ENCODE data around the gene DNAAF1. TPM values are rescaled to one million over a fixed set of nuclear protein-coding genes. Genes with fewer than 3 reads are reported as not detected.
A peak's percentile ranks its signal among the peaks of the same experiment; 100 is the strongest.

DNAAF1 gene
- 0.29 and 0.36 TPM in 2 replicates for total RNA-seq

GRCh38 chr16:84144859-84145639 lies at the start of gene DNAAF1, which contains the start of gene HSDL1:
Gene DNAAF1 (plus strand): TSS chr16:84145308. CDS start chr16:84145441, 133 bp downstream.
Gene HSDL1 (minus strand): TSS chr16:84145177. CDS start chr16:84131321, 13,856 bp downstream.
- Histone ChIP-seq H3K36me3 (ENCODE audit: insufficient read depth, low read length) (no peaks in the 10 kb centered on the region), H3K9me3 (ENCODE audit: low read depth, low read length) (no peaks in the 10 kb centered on the region), H2AFZ (ENCODE audit: low read length) (peak within 1 kb of the TSS; percentile 94), H3K4me1 (ENCODE audit: insufficient read depth, low read length) (peaks cover 4% of the 10 kb centered on the region), H3K79me2 (ENCODE audit: insufficient read depth, low read length) (peaks cover 39% of the 10 kb centered on the region), H3K4me3 (ENCODE audit: insufficient read depth, low read length) (peak within 1 kb of the TSS; percentile 90), H3K4me2 (ENCODE audit: insufficient read depth, low read length) (peak within 1 kb of the TSS; percentile 99), H3K27ac (ENCODE audit: low read depth, low read length) (peak within 1 kb of the TSS; percentile 2), H3K27me3 (ENCODE audit: insufficient read depth, low read length) (peaks cover 9% of the 10 kb centered on the region), H4K20me1 (ENCODE audit: insufficient read depth, low read length) (peaks cover 4% of the 10 kb centered on the region)
- peak; percentile 99 for DNase-seq (ENCODE audit: insufficient read length, low spot score, missing footprints)
- TF ChIP-seq CTCF (IDR thresholded peaks at IDR 0.05; ENCODE audit: extremely low read depth, low read depth, low read length): no peak

GRCh38 chr16:84095466-84095865 lies 49.6 kb upstream of the DNAAF1 start:
- H3K4me3 ChIP-seq (ENCODE audit: insufficient read depth, low read length): no peak overlapping the region
- no peaks in the 10 kb centered on the region for H3K27me3 ChIP-seq (ENCODE audit: insufficient read depth, low read length)
- H2AFZ ChIP-seq (ENCODE audit: low read length): no peak overlapping the region
- TF ChIP-seq CTCF (IDR thresholded peaks at IDR 0.05; ENCODE audit: extremely low read depth, low read depth, low read length): no peak
- no peaks in the 10 kb centered on the region for H3K9me3 ChIP-seq (ENCODE audit: low read depth, low read length)
- H3K36me3 ChIP-seq (ENCODE audit: insufficient read depth, low read length): peaks cover 55% of the 10 kb centered on the region
- H3K4me2 ChIP-seq (ENCODE audit: insufficient read depth, low read length): no peak overlapping the region
- no peak overlapping the region for H3K27ac ChIP-seq (ENCODE audit: low read depth, low read length)
- peaks cover 17% of the 10 kb centered on the region for H3K4me1 ChIP-seq (ENCODE audit: insufficient read depth, low read length)
- peaks cover 12% of the 10 kb centered on the region for H4K20me1 ChIP-seq (ENCODE audit: insufficient read depth, low read length)
- H3K79me2 ChIP-seq (ENCODE audit: insufficient read depth, low read length): peaks cover 8% of the 10 kb centered on the region
- no peak for DNase-seq (ENCODE audit: insufficient read length, low spot score, missing footprints)

- Histone ChIP-seq H3K4me1 (ENCODE audit: insufficient read depth, low read length) (peaks cover 17% of the 10 kb centered on the region), H3K9me3 (ENCODE audit: low read depth, low read length) (no peaks in the 10 kb centered on the region), H3K79me2 (ENCODE audit: insufficient read depth, low read length) (peaks cover 8% of the 10 kb centered on the region), H3K4me2 (ENCODE audit: insufficient read depth, low read length) (no peak overlapping the region), H3K36me3 (ENCODE audit: insufficient read depth, low read length) (peaks cover 47% of the 10 kb centered on the region), H4K20me1 (ENCODE audit: insufficient read depth, low read length) (peaks cover 12% of the 10 kb centered on the region), H3K4me3 (ENCODE audit: insufficient read depth, low read length) (no peak overlapping the region), H3K27ac (ENCODE audit: low read depth, low read length) (no peak overlapping the region), H2AFZ (ENCODE audit: low read length) (no peak overlapping the region), H3K27me3 (ENCODE audit: insufficient read depth, low read length) (no peaks in the 10 kb centered on the region)
- no peak for TF ChIP-seq CTCF (IDR thresholded peaks at IDR 0.05; ENCODE audit: extremely low read depth, low read depth, low read length)
- DNase-seq (ENCODE audit: insufficient read length, low spot score, missing footprints): no peak
Observed at GRCh38 chr16:84096447-84097005, 48.6 kb upstream of the DNAAF1 start.

DNA sequence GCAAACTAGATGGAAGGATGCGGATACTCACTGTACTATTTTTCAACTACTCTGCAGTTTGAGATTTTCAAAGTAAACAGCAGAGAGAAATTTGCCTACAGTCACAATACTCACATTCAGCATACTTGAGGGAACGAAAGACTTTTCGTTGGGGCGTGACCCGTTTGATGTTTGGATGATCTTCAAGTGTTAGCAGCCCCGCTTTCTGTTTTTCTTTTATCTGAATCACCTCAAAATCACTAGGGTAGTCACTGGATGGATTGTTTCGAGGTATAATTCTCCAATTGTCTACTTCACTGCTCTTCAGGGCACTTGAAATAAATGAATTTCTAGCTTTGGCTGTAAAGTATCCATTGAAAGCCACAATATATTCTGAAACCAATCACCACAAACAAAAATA lies 46.2 kb upstream of the DNAAF1 start:
- Histone ChIP-seq H3K9me3 (ENCODE audit: low read depth, low read length) (no peaks in the 10 kb centered on the region), H3K36me3 (ENCODE audit: insufficient read depth, low read length) (peaks cover 24% of the 10 kb centered on the region)

More for the DNA sequence above, 46.2 kb upstream of the DNAAF1 start:
- H3K27me3 ChIP-seq (ENCODE audit: insufficient read depth, low read length): no peaks in the 10 kb centered on the region
- DNase-seq (ENCODE audit: insufficient read length, low spot score, missing footprints): peak; percentile 71
- peaks cover 23% of the 10 kb centered on the region for H3K4me1 ChIP-seq (ENCODE audit: insufficient read depth, low read length)
- TF ChIP-seq CTCF (IDR thresholded peaks at IDR 0.05; ENCODE audit: extremely low read depth, low read depth, low read length): no peak
- no peak overlapping the region for H3K4me3 ChIP-seq (ENCODE audit: insufficient read depth, low read length)
- peak overlapping the region; percentile 47 for H3K4me2 ChIP-seq (ENCODE audit: insufficient read depth, low read length)
- no peak overlapping the region for H2AFZ ChIP-seq (ENCODE audit: low read length)
- H3K27ac ChIP-seq (ENCODE audit: low read depth, low read length): peak overlapping the region; percentile 71
- peaks cover 12% of the 10 kb centered on the region for H4K20me1 ChIP-seq (ENCODE audit: insufficient read depth, low read length)
- H3K79me2 ChIP-seq (ENCODE audit: insufficient read depth, low read length): peaks cover 27% of the 10 kb centered on the region
